T47D (cell line): ENCODE results near the gene MBNL2.

Experiments used
- DNase-seq, 2 experiments: peaks; one replicate each; pipeline versions ENCODE4 v3.0.0 to v3.0.0-alpha.2; 2011 to 2012; ENCODE audit warnings: low read depth in 1 of 2, low spot score in 1 of 2
- JUND ChIP-seq: IDR thresholded peaks from 2 replicates; pipeline ENCODE4 v1.6.1; 2012; ENCODE audit warnings: low read depth
- in situ Hi-C: cut with HindIII; loops from 2 replicates; pipeline ENCODE4 v1.10.0; 2016; ENCODE audit warnings: low sequenced_read_pairs, low pct_unique_long_range_greater_than_20kb

Gene MBNL2

GRCh38 chr13:97397267-97397666 lies 175.1 kb downstream of the MBNL2 start:
- TF ChIP-seq JUND: no peak
- DNase-seq: no peak
- in situ Hi-C loops: no loop called here

- in situ Hi-C loops: no loop called here
- DNase-seq: no peak
- no peak for TF ChIP-seq JUND
These were observed 179.3 kb downstream of the MBNL2 start for GRCh38 chr13:97401421-97401820.

GRCh38 chr13:97403893-97404750 lies 182.0 kb downstream of the MBNL2 start:
- DNase-seq: no peak
- in situ Hi-C loops: no loop called here
- TF ChIP-seq JUND: no peak

GRCh38 chr13:97407540-97407939 lies 185.4 kb downstream of the MBNL2 start:
- in situ Hi-C loops: no loop called here
- no peak for DNase-seq
- no peak for TF ChIP-seq JUND

GRCh38 chr13:97408938-97409337 lies 186.8 kb downstream of the MBNL2 start:
- in situ Hi-C loops: no loop called here
- TF ChIP-seq JUND: no peak
- no peak for DNase-seq

- in situ Hi-C loops: no loop called here
- no peak for TF ChIP-seq JUND
- DNase-seq: no peak
These were observed 189.9 kb downstream of the MBNL2 start for GRCh38 chr13:97411984-97412383.

GRCh38 chr13:97413694-97414093 lies 191.6 kb downstream of the MBNL2 start:
- in situ Hi-C loops: no loop called here

GRCh38 chr13:97414392-97414791 lies 192.3 kb downstream of the MBNL2 start:
- TF ChIP-seq JUND: no peak
- no peak for DNase-seq
- in situ Hi-C loops: no loop called here

More at GRCh38 chr13:97413694-97414093, 191.6 kb downstream of the MBNL2 start:
- no peak for TF ChIP-seq JUND
- DNase-seq: no peak

GRCh38 chr13:97417698-97418097 lies 195.6 kb downstream of the MBNL2 start:
- no peak for DNase-seq
- in situ Hi-C loops: no loop called here
- no peak for TF ChIP-seq JUND

GRCh38 chr13:97422118-97423054 lies 200.3 kb downstream of the MBNL2 start:
- DNase-seq: no peak
- in situ Hi-C loops: no loop called here
- TF ChIP-seq JUND: no peak

GRCh38 chr13:97423300-97424045 lies 201.3 kb downstream of the MBNL2 start:
- no peak for TF ChIP-seq JUND
- in situ Hi-C loops: no loop called here
- DNase-seq: no peak

GRCh38 chr13:97425590-97425989 lies 203.5 kb downstream of the MBNL2 start:
- in situ Hi-C loops: no loop called here
- DNase-seq: no peak
- TF ChIP-seq JUND: no peak
